Heart right ventricle (tissue), 16 donors: ENCODE data around the gene RHEB. TPM values are rescaled to one million over a fixed set of nuclear protein-coding genes. Genes with fewer than 3 reads are reported as not detected.

Source experiments
- ATAC-seq, 8 donors: fragments of 200-7000 bp; cut with Tn5 transposase; one replicate each; pipeline ENCODE4 v1.9.1; 2020; ENCODE audit warnings: mild to moderate bottlenecking in 8 of 8, moderate library complexity in 8 of 8, moderate number of reproducible peaks in 1 of 8
- DNase-seq, 2 donors: peaks; one replicate each; pipeline ENCODE4 v3.0.0-alpha.2; 2020
- H3K27ac ChIP-seq, 10 donors: fragments of 200-600 bp; sonication (generic) in 2 of 10; one replicate each; pipeline versions ENCODE4 v1.5.0 to v1.8.0; 2020 to 2022; ENCODE audit warnings: mild to moderate bottlenecking in 3 of 10
- H3K27me3 ChIP-seq, 7 donors: fragments of 200-600 bp; one replicate each; pipeline ENCODE4 v1.8.0; 2021 to 2022; ENCODE audit warnings: mild to moderate bottlenecking in 2 of 7
- H3K36me3 ChIP-seq, 9 donors: fragments of 200-600 bp; sonication (generic) in 1 of 9; one replicate each; pipeline versions ENCODE4 v1.5.0 to v1.8.0; 2020 to 2022; ENCODE audit warnings: mild to moderate bottlenecking in 2 of 9
- H3K4me1 ChIP-seq, 9 donors: fragments of 200-600 bp; sonication (generic) in 1 of 9; one replicate each; pipeline versions ENCODE4 v1.5.0 to v1.8.0; 2020 to 2022; ENCODE audit warnings: mild to moderate bottlenecking in 4 of 9
- H3K4me3 ChIP-seq, 10 donors: fragments of 200-600 bp; sonication (generic) in 2 of 10; one replicate each; pipeline versions ENCODE4 v1.5.0 to v1.8.0; 2020 to 2022; ENCODE audit warnings: mild to moderate bottlenecking in 7 of 10, moderate library complexity in 2 of 10
- H3K9me3 ChIP-seq, 11 donors: fragments of 200-600 bp in 10 of 11; sonication (generic) in 2 of 11; one replicate each; pipeline versions ENCODE4 v1.5.0 to v1.8.0; 2013 to 2022; ENCODE audit warnings: mild to moderate bottlenecking in 2 of 11, control low read depth in 1 of 11, moderate library complexity in 1 of 11
- WGBS, 2 donors: extraction: QIAGEN DNeasy Blood & Tissue Kit; methylation state at CpG; one replicate each; pipeline ENCODE4 v1.1.7; 2013; ENCODE audit warnings: inconsistent platforms in 1 of 2; 5-methylcytosine and 5-hydroxymethylcytosine counted together
- intact Hi-C, 10 donors: fragments of 100-400 bp; cut with DNase I; formaldehyde crosslinking; loops; one replicate each; pipeline versions ENCODE4 v1.11.1 to v1.14.2; 2022
- polyA plus RNA-seq, 2 donors: library from polyadenylated mRNA; stranded (reverse); fragments of 200-250 nt; gene quantifications; one replicate each; pipeline ENCODE4 v1.2.3, GENCODE V29; 2013
- total RNA-seq, 10 donors: library from RNA; stranded (reverse); fragmentation: NEBNext Ultra II Directional in 3 of 10; extraction: Animal tissue kit (Norgen Biotek cat#: 25700) in 3 of 10; gene quantifications; one replicate each; pipeline versions ENCODE4 v1.2.1 to v1.2.4, GENCODE V29; 2021 to 2023
- TF ChIP-seq, protein P1 (sequence below), 9 donors: fragments of 200-600 bp; sonication (generic) in 2 of 9; IDR thresholded peaks; one replicate each; pipeline versions ENCODE4 v1.5.0 to v1.8.0; 2021 to 2022; ENCODE audit warnings: antibody characterized with exemption in 9 of 9, mild to moderate bottlenecking in 5 of 9, moderate library complexity in 1 of 9
- donor health status: Arrhythmogenic right ventricular cardiomyopathy.
- donor health status: ischemic (EF 13 %, LVEDD 7.1; RV severe dilation, severe dysfunction).
- donor health status: healthy with polysubstance abuse.
- donor health status: DM: no; HTN: yes; CAD: no.
- donor health status: DM: no; HTN: no; CAD: no.
- donor health status: ischemic (EF 25% LVEDD 6.9; RV normal size, moderate dysfunction).
- donor health status: ischemic (EF 25% LVEDD 5.7; RV mildly dilated, moderate dysfunction).
- donor health status: healthy.
- donor health status: DM: yes; HTN: yes; CAD: no.
- donor health status: Ischemic cardiomyopathy.
- donor health status: ischemic (EF 35%, LVEDD 5.7; RV mildly dilated, moderate dysfunction).
- donor health status: nonischemic (EF 11% LVEDD 7.7; RV severe dilation, severe dysfunction).
- donor health status: DM: yes; HTN: yes; CAD: no.
- donor health status: PGD.
- donor health status: ischemic (EF 29% LVEDD 5.4; RV normal size, mild dysfunction).
- donor health status: nonischemic (EF 23%, LVEDD 6.1; RV moderate dilation, normal function).

The RHEB gene
- total and polyA plus RNA-seq, 12 donors = 56.0 to 174 (median 104) TPM

DNA sequence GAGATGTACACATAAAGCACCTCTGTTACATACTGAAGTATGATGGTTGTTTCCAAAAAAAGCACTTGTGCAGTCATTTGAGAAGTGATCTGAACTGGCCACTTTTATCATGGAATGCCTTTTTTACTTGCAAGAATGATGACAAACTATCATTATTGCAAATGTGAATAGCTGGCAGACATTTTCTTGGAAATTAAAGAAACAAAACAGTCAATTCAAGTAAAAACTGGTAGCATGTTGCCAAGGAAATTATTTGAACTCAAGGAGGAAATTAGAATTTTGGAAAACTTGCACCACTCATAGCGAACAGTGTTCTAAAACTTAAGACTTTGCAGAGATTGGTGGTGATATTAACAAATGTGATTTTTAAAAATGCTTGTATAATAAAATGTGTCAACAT is 6.6 kb downstream of the RHEB start:
- Histone ChIP-seq H3K9me3 (no peaks in the 10 kb centered on the region), H3K27ac (peak overlapping the region in 1 of 10 donors; percentile 49), H3K4me1 (peaks cover 10 to 99% (median 84%) of the 10 kb centered on the region in 9 donors), H3K36me3 (no peaks in the 10 kb centered on the region), H3K27me3 (no peaks in the 10 kb centered on the region), H3K4me3 (no peak overlapping the region)
- ATAC-seq (no peak), DNase-seq (no peak)
- 95 to 97% methylated on average over 1 of the region's 1 CpG for WGBS, 2 donors
- TF ChIP-seq, protein P1, sequence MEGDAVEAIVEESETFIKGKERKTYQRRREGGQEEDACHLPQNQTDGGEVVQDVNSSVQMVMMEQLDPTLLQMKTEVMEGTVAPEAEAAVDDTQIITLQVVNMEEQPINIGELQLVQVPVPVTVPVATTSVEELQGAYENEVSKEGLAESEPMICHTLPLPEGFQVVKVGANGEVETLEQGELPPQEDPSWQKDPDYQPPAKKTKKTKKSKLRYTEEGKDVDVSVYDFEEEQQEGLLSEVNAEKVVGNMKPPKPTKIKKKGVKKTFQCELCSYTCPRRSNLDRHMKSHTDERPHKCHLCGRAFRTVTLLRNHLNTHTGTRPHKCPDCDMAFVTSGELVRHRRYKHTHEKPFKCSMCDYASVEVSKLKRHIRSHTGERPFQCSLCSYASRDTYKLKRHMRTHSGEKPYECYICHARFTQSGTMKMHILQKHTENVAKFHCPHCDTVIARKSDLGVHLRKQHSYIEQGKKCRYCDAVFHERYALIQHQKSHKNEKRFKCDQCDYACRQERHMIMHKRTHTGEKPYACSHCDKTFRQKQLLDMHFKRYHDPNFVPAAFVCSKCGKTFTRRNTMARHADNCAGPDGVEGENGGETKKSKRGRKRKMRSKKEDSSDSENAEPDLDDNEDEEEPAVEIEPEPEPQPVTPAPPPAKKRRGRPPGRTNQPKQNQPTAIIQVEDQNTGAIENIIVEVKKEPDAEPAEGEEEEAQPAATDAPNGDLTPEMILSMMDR (IDR thresholded peaks at IDR 0.05) = no peak
- intact Hi-C loops = loop anchor here in 3 of 10 donors (5.0 to 10.0 kb wide), 3 partner anchors 41 to 51 kb away; no protein-coding TSS in a partner anchor

DNA sequence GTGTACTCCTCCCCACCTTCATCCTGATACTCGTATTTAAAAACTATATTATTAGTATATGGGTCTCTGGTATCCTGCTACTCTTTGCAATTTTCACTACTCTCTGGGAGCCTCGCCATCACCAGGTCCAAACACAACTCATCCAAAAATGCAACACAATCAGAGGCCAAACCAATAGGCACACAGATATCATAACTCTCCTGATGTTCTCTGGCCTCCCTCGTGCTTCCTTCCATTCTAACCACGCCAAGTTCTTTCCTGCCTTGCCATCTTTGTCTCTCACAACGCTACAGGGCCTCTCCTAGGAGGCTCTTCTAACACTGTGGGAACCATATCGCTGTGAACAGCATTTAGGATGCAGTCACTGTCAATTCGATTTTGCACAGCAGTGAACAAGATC is 7.3 kb downstream of the RHEB start:
- Histone ChIP-seq H3K27me3 (no peaks in the 10 kb centered on the region), H3K9me3 (no peaks in the 10 kb centered on the region), H3K36me3 (no peaks in the 10 kb centered on the region), H3K4me1 (peaks cover 8 to 99% (median 84%) of the 10 kb centered on the region in 9 donors), H3K27ac (peak overlapping the region in 4 of 10 donors; percentile 3 to 49 (median 12)), H3K4me3 (no peak overlapping the region)
- ATAC-seq = peak in 7 of 8 donors; percentile 17 to 81 (median 43)
- 48 to 50% methylated on average over 7 of the region's 7 CpGs for WGBS, 2 donors
- no peak for DNase-seq
- TF ChIP-seq, protein P1 (IDR thresholded peaks at IDR 0.05) = no peak
- intact Hi-C loops = loop anchor here in 3 of 10 donors (5.0 to 10.0 kb wide), 3 partner anchors 40 to 50 kb away; no protein-coding TSS in a partner anchor

DNA sequence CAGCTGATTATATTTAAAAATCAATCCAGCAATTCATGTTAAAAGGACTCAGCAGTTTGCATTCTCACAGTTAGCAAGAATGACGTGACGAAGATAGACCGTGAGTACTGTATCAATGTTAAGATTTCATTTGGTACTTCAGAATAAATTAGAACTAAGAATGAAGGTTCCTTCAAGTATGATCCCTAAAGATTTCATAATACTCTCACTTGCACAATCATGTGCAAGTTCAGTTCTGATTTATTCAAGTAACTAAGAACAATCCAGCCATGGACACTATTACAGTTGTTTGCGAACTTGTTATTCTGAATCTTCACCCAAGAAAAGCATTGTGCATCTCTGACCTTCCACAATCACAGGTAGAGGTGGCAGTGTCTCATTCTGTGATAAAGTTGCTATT is 7.7 kb downstream of the RHEB start:
- no peaks in the 10 kb centered on the region for H3K9me3 ChIP-seq
- intact Hi-C loops = loop anchor here in 3 of 10 donors (5.0 to 10.0 kb wide), 3 partner anchors 40 to 50 kb away; no protein-coding TSS in a partner anchor
- no peaks in the 10 kb centered on the region for H3K27me3 ChIP-seq
- TF ChIP-seq, protein P1 (IDR thresholded peaks at IDR 0.05) = no peak
- WGBS, 2 donors = 67 to 82% methylated on average over 4 of the region's 4 CpGs
- peaks cover 8 to 99% (median 84%) of the 10 kb centered on the region in 9 donors for H3K4me1 ChIP-seq
- no peaks in the 10 kb centered on the region for H3K36me3 ChIP-seq
- no peak overlapping the region for H3K4me3 ChIP-seq
- peak overlapping the region in 3 of 10 donors; percentile 3 to 49 (median 6) for H3K27ac ChIP-seq
- no peak for DNase-seq
- ATAC-seq = peak in 1 of 8 donors; percentile 17

DNA sequence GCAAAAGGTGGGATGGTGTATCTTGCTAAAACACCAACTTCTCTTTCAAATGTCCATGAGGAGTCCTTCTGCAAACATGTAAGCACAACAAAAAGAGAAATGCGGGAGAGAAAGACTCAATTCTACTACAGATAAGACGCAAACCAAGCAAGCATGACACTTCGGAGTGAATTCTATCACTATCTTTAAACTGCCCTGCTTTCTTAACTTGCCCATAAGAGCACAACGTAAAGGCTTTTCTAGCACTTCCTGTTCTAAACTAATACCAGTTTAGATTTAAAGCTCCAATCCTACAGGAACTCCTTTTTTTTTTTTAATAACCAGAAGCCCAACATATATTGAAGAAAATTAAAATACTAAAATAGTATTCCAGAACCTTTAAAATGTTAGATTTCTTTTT is 8.4 kb downstream of the RHEB start:
- Histone ChIP-seq H3K9me3 (no peaks in the 10 kb centered on the region), H3K4me3 (no peak overlapping the region), H3K27ac (peak overlapping the region in 2 of 10 donors; percentile 3 to 49), H3K4me1 (peaks cover 8 to 99% (median 84%) of the 10 kb centered on the region in 9 donors), H3K36me3 (no peaks in the 10 kb centered on the region), H3K27me3 (no peaks in the 10 kb centered on the region)
- no peak for ATAC-seq
- no peak for DNase-seq
- 67 to 78% methylated on average over 4 of the region's 4 CpGs for WGBS, 2 donors
- intact Hi-C loops = loop anchor here in 3 of 10 donors (5.0 to 10.0 kb wide), 3 partner anchors 39 to 49 kb away; no protein-coding TSS in a partner anchor
- TF ChIP-seq, protein P1 (IDR thresholded peaks at IDR 0.05) = no peak
